Measurements from ENCODE around the gene ABCG5.

ABCG5 gene

GRCh38 chr2:43796206-43796605, 42.4 kb downstream of the ABCG5 start:
- H3K4me3 ChIP-seq (ENCODE audit: low read depth, low read length), result no peak overlapping the region
- TF ChIP-seq, protein P1, sequence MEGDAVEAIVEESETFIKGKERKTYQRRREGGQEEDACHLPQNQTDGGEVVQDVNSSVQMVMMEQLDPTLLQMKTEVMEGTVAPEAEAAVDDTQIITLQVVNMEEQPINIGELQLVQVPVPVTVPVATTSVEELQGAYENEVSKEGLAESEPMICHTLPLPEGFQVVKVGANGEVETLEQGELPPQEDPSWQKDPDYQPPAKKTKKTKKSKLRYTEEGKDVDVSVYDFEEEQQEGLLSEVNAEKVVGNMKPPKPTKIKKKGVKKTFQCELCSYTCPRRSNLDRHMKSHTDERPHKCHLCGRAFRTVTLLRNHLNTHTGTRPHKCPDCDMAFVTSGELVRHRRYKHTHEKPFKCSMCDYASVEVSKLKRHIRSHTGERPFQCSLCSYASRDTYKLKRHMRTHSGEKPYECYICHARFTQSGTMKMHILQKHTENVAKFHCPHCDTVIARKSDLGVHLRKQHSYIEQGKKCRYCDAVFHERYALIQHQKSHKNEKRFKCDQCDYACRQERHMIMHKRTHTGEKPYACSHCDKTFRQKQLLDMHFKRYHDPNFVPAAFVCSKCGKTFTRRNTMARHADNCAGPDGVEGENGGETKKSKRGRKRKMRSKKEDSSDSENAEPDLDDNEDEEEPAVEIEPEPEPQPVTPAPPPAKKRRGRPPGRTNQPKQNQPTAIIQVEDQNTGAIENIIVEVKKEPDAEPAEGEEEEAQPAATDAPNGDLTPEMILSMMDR (IDR thresholded peaks at IDR 0.05; ENCODE audit: low read depth, low read length, missing control alignments), result no peak
- DNase-seq (ENCODE audit: low read depth), result no peak

GRCh38 chr2:43794956-43795355, 43.7 kb downstream of the ABCG5 start:
- H3K4me3 ChIP-seq (ENCODE audit: low read depth, low read length), result no peak overlapping the region
- DNase-seq (ENCODE audit: low read depth), result no peak
- TF ChIP-seq, protein P1 (IDR thresholded peaks at IDR 0.05; ENCODE audit: low read depth, low read length, missing control alignments), result no peak

DNA sequence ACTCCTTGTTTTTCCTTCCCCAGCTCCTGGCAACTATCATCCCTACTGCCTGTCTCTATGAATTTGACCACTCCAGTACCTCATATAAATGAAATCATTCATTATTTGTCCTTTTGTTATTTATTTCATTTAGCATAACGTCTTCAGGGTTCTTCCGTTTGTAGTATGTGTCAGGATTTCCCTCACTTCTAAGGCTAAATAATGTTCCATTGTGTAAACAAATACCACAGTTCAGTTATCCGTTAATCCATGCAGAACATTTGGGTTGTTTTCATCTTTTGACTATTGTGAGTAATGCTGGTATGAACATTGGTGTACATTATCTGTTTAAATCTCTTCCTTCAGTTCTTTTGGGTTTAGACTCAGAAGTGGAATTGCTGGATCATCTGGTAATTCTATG, 46.0 kb downstream of the ABCG5 start:
- TF ChIP-seq, protein P1 (IDR thresholded peaks at IDR 0.05; ENCODE audit: low read depth, low read length, missing control alignments), result no peak
- H3K4me3 ChIP-seq (ENCODE audit: low read depth, low read length), result no peak overlapping the region
- no peak for DNase-seq (ENCODE audit: low read depth)

DNA sequence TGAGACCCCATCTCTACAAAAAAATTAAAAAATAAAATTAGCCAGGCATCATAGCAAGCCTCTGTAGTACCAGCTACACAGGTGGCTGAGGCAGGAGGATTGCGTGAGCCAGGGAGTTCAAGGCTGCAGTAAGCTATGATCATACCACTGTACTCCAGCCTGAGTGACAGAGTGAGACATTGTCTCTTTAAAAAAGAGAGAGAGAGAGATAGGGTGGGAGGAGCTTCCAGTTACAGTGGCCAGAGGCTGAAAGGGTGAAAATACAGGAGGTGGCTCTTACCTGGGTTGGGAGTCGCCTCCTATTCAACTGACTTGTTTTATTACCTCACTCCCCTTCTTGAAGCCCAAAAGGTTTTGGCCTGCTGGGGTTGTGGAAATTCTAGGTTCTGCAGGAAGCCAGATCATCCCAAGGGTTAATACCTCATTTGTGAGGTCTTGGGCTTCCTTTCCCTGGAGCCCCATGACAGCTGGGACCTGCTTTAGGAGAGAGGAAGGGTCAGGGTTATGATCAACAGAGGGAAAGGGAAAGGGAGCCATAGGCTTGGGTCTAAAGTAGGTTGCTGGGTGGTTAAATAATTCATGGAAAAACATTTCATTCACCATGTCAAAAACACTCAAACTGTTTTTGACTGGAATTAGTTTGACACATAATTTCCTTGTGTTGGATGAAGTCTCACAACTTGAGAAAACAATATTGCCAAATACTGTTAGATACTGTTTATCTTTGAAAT, 47.4 kb downstream of the ABCG5 start:
- no peak for DNase-seq (ENCODE audit: low read depth)
- TF ChIP-seq, protein P1 (IDR thresholded peaks at IDR 0.05; ENCODE audit: low read depth, low read length, missing control alignments), result no peak
- H3K4me3 ChIP-seq (ENCODE audit: low read depth, low read length), result no peak overlapping the region

GRCh38 chr2:43790147-43790546, 48.5 kb downstream of the ABCG5 start:
- TF ChIP-seq, protein P1 (IDR thresholded peaks at IDR 0.05; ENCODE audit: low read depth, low read length, missing control alignments), result no peak
- H3K4me3 ChIP-seq (ENCODE audit: low read depth, low read length), result no peak overlapping the region
- DNase-seq (ENCODE audit: low read depth), result no peak

DNA sequence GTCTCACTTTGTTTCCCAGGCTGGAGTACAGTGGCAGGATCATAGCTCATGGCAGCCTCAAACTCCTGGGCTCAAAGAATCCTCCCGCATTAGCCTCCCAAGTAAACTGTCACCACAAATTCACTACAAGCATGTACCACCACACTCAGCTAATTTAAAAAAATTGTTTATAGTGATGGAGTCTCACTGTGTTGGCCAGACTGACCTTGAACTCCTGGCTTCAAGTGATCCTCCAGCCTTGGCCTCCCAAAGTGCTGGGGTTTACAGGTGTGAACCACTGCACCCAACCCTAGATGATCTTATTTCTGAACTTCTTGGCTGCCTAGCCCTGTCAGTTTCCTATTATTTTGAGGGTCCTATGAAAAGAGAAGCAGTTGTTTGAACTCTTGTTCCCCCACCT, 50.0 kb downstream of the ABCG5 start:
- H3K4me3 ChIP-seq (ENCODE audit: low read depth, low read length), result no peak overlapping the region
- TF ChIP-seq, protein P1 (IDR thresholded peaks at IDR 0.05; ENCODE audit: low read depth, low read length, missing control alignments), result no peak
- no peak for DNase-seq (ENCODE audit: low read depth)

- H3K4me3 ChIP-seq (ENCODE audit: low read depth, low read length), result no peak overlapping the region
- TF ChIP-seq, protein P1 (IDR thresholded peaks at IDR 0.05; ENCODE audit: low read depth, low read length, missing control alignments), result no peak
- DNase-seq (ENCODE audit: low read depth), result no peak
Measured at GRCh38 chr2:43787895-43788294, 50.7 kb downstream of the ABCG5 start.
